MCF 10A (cell line): ENCODE results near the gene C8A. TPM values are rescaled to one million over a fixed set of nuclear protein-coding genes. Genes with fewer than 3 reads are reported as not detected.

ENCODE experiments used
- BruUV-seq: library from RNA; stranded (reverse); fragments of 400-500 nt; replicated peaks from 2 replicates; lab custom pipeline; 2021; lab: Mats Ljungman, UMichigan
- CTCF ChIA-PET: fragments of 300-600 bp; sonication (Branson Sonifier 250); formaldehyde crosslinking; extraction: SDS; loops from one replicate; lab custom pipeline; 2021; ENCODE audit warnings: antibody characterized with exemption, inconsistent platforms; lab: Yijun Ruan, JAX
- POLR2A ChIA-PET: fragments of 300-600, 350-650 bp; sonication (Branson Sonifier 250); formaldehyde crosslinking; extraction: SDS; loops from one replicate; lab custom pipeline; 2020; ENCODE audit warnings: antibody characterized with exemption, inconsistent platforms; lab: Yijun Ruan, JAX
- DNase-seq: peaks from one replicate; pipeline ENCODE4 v3.0.0-alpha.2; 2018; ENCODE audit not compliant: unreplicated experiment
- H3K27ac Mint-ChIP-seq: one replicate; pipeline ENCODE4 v1.8.0; 2022; ENCODE audit warnings: mild to moderate bottlenecking, low read depth, mixed read lengths; ENCODE audit not compliant: unreplicated experiment
- H3K27me3 Mint-ChIP-seq: one replicate; pipeline ENCODE4 v1.8.0; 2022; ENCODE audit warnings: mixed read lengths; ENCODE audit not compliant: insufficient read depth, unreplicated experiment
- H3K36me3 Mint-ChIP-seq: one replicate; pipeline ENCODE4 v1.8.0; 2022; ENCODE audit warnings: mild to moderate bottlenecking, moderate library complexity, mixed read lengths; ENCODE audit not compliant: insufficient read depth, unreplicated experiment
- H3K4me1 Mint-ChIP-seq: one replicate; pipeline ENCODE4 v1.8.0; 2022; ENCODE audit warnings: mixed read lengths; ENCODE audit not compliant: insufficient read depth, unreplicated experiment
- H3K4me3 Mint-ChIP-seq: one replicate; pipeline ENCODE4 v1.8.0; 2022; ENCODE audit warnings: mild to moderate bottlenecking, moderate library complexity, mixed read lengths; ENCODE audit not compliant: unreplicated experiment
- H3K9me3 Mint-ChIP-seq: one replicate; pipeline ENCODE4 v1.8.0; 2022; ENCODE audit warnings: mixed read lengths; ENCODE audit not compliant: unreplicated experiment
- intact Hi-C: fragments of 100-400 bp; cut with micrococcal nuclease; formaldehyde crosslinking; loops from 2 replicates; pipeline ENCODE4 v1.14.1; 2022
- total RNA-seq: library from RNA; stranded (reverse); gene quantifications from 2 replicates; pipeline ENCODE4 v1.2.3, GENCODE V29; 2022
- TF ChIP-seq, protein P1 (sequence below): fragments of 200-600 bp; IDR thresholded peaks from one replicate; pipeline ENCODE4 v1.8.0; 2022; ENCODE audit warnings: antibody characterized with exemption, mild to moderate bottlenecking; ENCODE audit not compliant: unreplicated experiment

The C8A gene
- total RNA-seq, 1 experiment from 2014 or later, result not detected

DNA sequence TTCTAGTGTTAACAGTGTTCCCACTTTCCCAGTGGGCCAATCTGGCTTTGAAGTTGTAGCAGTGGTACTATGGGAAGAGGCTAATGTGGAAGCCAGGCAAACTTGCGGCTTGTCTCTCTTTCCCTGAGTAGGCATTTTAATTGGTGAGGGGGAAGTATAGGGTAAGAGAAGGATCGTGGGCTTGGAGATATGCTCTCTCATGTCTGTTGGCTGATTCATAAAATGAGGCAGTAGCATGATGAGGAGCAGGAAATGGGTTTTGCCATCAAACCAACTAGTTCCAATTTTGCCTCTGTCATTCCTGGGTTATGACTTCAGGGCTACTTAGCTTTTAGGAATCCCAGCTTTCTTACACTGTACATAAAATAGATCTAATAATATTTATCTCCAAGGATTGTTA lies 12.1 kb downstream of the C8A start:
- Mint-ChIP-seq H3K4me3 (no peak overlapping the region), H3K27ac (no peak overlapping the region), H3K36me3 (no peaks in the 10 kb centered on the region), H3K27me3 (no peaks in the 10 kb centered on the region), H3K9me3 (peaks cover 8% of the 10 kb centered on the region), H3K4me1 (no peaks in the 10 kb centered on the region)
- intact Hi-C loops, result no loop called here
- no peak for DNase-seq
- no TSS peak for BruUV-seq
- TF ChIP-seq, protein P1, sequence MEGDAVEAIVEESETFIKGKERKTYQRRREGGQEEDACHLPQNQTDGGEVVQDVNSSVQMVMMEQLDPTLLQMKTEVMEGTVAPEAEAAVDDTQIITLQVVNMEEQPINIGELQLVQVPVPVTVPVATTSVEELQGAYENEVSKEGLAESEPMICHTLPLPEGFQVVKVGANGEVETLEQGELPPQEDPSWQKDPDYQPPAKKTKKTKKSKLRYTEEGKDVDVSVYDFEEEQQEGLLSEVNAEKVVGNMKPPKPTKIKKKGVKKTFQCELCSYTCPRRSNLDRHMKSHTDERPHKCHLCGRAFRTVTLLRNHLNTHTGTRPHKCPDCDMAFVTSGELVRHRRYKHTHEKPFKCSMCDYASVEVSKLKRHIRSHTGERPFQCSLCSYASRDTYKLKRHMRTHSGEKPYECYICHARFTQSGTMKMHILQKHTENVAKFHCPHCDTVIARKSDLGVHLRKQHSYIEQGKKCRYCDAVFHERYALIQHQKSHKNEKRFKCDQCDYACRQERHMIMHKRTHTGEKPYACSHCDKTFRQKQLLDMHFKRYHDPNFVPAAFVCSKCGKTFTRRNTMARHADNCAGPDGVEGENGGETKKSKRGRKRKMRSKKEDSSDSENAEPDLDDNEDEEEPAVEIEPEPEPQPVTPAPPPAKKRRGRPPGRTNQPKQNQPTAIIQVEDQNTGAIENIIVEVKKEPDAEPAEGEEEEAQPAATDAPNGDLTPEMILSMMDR, result no peak
- POLR2A ChIA-PET, result interaction anchor here (0.6 kb wide), 1 partner anchor 524 kb away, joined by 3 read pairs; no protein-coding TSS in a partner anchor
- CTCF ChIA-PET, result interaction anchor here (0.9 kb wide), 1 partner anchor 1297 kb away, joined by 3 read pairs; no protein-coding TSS in a partner anchor

DNA sequence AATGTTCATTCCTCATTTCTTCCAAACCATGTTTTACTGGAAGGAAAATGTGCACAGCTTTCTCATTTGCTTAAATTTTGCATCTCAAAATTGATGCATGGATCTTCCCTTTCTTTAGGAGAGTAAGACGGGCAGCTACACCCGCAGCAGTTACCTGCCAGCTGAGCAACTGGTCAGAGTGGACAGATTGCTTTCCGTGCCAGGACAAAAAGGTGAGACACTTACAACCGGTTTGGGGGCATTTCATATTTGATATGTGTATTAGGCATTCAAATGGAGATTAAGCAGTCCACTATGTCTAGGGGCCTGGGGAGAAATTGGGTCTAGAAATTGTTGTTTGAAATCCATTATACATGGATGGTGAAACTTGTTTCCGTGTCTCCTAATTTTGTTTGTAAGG lies 12.9 kb downstream of the C8A start:
- Mint-ChIP-seq H3K36me3 (no peaks in the 10 kb centered on the region), H3K4me1 (no peaks in the 10 kb centered on the region), H3K9me3 (peaks cover 8% of the 10 kb centered on the region), H3K27me3 (no peaks in the 10 kb centered on the region), H3K4me3 (no peak overlapping the region), H3K27ac (no peak overlapping the region)
- intact Hi-C loops, result no loop called here
- TF ChIP-seq, protein P1, result no peak
- ChIA-PET CTCF (interaction anchor here (0.9 kb wide), 1 partner anchor 1296 kb away, joined by 3 read pairs; no protein-coding TSS in a partner anchor), POLR2A (no interaction called here)
- no peak for DNase-seq
- BruUV-seq, result no TSS peak

GRCh38 chr1:56868761-56869160 lies 14.2 kb downstream of the C8A start:
- Mint-ChIP-seq H3K27ac (no peak overlapping the region), H3K4me1 (no peaks in the 10 kb centered on the region), H3K9me3 (peaks cover 8% of the 10 kb centered on the region), H3K27me3 (no peaks in the 10 kb centered on the region), H3K4me3 (no peak overlapping the region), H3K36me3 (no peaks in the 10 kb centered on the region)
- CTCF ChIA-PET, result no interaction called here
- BruUV-seq, result no TSS peak
- TF ChIP-seq, protein P1, result no peak
- intact Hi-C loops, result no loop called here
- POLR2A ChIA-PET, result no interaction called here
- no peak for DNase-seq

GRCh38 chr1:56872597-56872996 lies 18.0 kb downstream of the C8A start:
- Mint-ChIP-seq H3K9me3 (no peaks in the 10 kb centered on the region), H3K36me3 (no peaks in the 10 kb centered on the region), H3K4me1 (no peaks in the 10 kb centered on the region), H3K27me3 (no peaks in the 10 kb centered on the region), H3K4me3 (no peak overlapping the region), H3K27ac (no peak overlapping the region)
- POLR2A ChIA-PET, result no interaction called here
- BruUV-seq, result no TSS peak
- no peak for DNase-seq
- TF ChIP-seq, protein P1, result no peak
- intact Hi-C loops, result no loop called here
- CTCF ChIA-PET, result no interaction called here
